ENCODE measurements around the gene FAM199X.
"Not testable (repeated sequence)": the region's sequence is repeated elsewhere in the genome, so short reads cannot be mapped to it uniquely, and the experiment has no call there.

Gene FAM199X

DNA sequence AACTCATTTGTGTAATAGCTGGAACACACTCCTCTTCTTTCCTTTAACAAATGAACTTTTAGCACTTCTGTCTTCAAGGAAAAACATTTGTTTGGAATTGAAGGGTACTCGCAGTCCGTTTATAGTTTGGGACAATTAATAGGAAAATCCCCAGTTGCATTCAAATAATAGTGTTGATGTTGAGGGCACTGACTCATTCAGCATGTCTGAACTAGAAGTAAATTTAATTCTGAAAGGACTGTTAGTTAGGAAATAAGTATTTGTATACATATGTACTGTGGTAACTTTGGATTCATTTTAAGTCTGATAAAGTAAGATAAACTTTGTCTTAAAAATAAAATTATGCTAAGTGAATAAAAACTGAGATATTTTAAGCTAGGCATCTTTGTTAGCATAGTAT is 27.2 kb downstream of the FAM199X start:
- DNase-seq, result no peak

DNA sequence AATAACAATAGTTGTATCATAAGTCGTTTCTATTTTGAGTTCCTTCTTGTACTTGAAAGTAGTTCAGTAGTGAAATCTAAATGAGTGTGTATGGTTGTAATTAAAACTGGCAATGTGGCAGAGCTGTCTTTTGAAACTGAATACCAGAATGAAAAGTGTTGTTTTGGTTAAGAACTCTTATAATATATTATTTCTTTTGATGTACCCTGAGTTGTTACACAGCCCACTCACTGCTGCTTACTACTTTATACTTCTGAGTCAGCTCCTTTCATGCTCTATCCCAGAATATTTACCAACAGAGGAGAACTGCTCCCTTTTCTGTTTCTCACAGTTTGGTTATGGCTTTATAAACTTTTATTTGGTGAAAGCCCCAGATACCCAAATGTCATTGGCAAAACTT is 28.8 kb downstream of the FAM199X start:
- DNase-seq, result no peak

DNA sequence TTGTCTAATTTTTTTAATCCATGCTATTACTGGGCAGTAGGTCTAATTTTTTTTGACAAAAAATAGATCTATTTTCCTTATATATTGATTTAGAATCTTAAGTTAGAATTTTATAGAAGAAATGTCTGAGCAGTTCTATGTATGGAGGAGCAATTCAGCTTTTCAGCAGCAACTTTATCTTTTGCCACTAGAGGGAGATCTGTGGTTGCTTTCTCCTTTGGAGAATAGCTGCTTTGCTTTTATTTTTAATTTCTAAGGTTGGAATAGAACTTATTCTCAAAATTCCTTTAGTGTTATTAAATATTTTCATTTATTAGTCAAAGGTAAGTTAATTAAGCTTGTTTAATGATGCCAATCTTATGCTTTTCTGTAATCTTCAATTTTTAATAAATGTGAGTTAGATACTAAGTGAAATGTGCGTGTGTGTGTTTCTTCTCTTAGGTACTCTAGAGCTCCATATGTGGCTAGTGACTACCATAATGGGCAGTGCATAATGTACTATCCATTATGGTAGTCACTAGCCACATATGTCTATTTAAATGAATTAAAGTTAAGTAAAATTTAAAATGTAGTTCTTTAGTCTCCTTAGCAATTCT is 29.3 kb downstream of the FAM199X start:
- DNase-seq, result no peak

GRCh38 chrX:104205548-104205947 is 39.3 kb downstream of the FAM199X start:
- no peak for DNase-seq

GRCh38 chrX:104211187-104211586 is 44.9 kb downstream of the FAM199X start:
- no peak for DNase-seq

- not testable (repeated sequence) for DNase-seq
These were observed 63.8 kb downstream of the FAM199X start for GRCh38 chrX:104230060-104230459.

All from activated naive CD4-positive, alpha-beta T cell (primary cell).